ENCODE results near the gene GOLGA6L10.
"Not testable (repeated sequence)": the region's sequence is repeated elsewhere in the genome, so short reads cannot be mapped to it uniquely, and the experiment has no call there.

The GOLGA6L10 gene

DNA sequence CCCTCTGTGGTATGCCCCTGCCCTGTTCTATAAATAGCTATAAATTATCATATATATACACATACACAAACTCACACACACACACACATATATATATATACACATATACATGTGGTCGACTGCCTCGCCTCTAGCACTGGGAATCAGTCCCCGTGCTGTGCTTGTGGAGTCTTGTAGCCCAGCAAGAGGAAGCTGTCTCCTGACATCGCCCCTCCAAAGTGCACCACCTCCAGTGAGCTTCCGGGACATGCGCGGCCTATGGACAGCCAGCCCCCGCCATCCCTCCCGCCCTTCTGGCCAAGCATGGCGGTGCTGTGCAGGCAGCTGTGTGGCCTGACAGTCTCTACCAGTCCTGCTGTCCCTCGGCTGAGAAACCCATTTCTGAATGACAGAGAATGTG, 11.2 kb downstream of the GOLGA6L10 start:
- H3K27ac ChIP-seq; H3K4me3 ChIP-seq; H3K27me3 ChIP-seq; H3K9me3 ChIP-seq (replicated peaks in 1 of 11); H3K36me3 ChIP-seq; H3K4me2 ChIP-seq; H4K20me1 ChIP-seq; H3K9ac ChIP-seq: not testable (repeated sequence)
- H3K4me1 ChIP-seq, result peaks cover 9 to 30% (median 16%) of the 10 kb centered on the region in 10 experiments; a peak in 17 of 20 replicates

DNA sequence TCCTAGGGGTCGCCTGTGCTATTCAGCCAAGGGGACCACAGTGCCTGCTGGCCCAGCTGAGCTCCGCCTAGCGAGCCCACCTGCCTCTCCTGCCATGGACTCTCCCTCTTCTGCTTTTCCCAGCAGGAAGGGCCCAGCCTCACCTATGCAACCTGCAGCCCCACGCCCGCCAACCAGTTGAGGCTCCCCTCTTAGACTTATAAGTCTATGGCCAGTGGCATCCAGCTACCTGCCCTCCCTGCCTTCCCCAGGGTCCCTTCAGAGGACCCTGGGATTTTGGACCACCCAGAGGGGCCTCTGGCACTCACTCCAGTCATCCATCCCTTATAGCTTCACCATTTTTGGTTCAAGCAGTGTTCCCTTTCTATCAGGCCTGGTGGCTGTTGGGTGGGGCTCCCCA, 12.2 kb downstream of the GOLGA6L10 start:
- not testable (repeated sequence) for H4K20me1 ChIP-seq
- peaks cover 12 to 40% (median 26%) of the 10 kb centered on the region in 10 experiments; a peak in 17 of 20 replicates for H3K4me1 ChIP-seq

DNA sequence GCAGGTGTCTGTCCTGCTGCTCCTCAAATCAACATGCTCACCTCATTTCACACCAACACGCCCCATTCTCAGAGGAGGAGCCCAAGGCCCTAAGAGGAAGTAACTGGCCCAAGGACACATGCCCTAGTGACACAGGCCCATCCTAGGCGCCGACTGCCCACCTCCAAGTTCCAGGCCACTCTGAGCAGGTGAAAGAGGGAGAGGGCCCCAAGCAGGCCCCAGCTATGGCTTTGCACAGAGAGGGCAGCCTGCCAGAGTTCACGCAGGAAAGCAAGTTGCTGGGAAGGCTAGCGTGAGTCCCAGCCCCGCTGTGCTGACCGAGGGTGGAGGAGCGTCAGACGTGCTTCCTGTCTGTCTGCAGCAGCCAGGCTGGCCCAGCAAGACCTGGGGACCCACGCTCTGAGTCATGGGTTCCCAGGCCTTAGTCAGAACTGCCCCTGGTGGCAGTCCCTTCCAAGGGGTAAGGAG, 13.1 kb downstream of the GOLGA6L10 start:
- H3K27me3 ChIP-seq; H3K4me3 ChIP-seq; H3K9me3 ChIP-seq (replicated peaks in 1 of 11); H3K27ac ChIP-seq; H4K20me1 ChIP-seq; H3K36me3 ChIP-seq; H3K9ac ChIP-seq: not testable (repeated sequence)
- Histone ChIP-seq H3K4me2 (peak overlapping the region in 6 of 11 experiments; percentile 12 to 48 (median 28); a peak in 6 of 22 replicates), H3K4me1 (peaks cover 12 to 46% (median 29%) of the 10 kb centered on the region in 10 experiments; a peak in 17 of 20 replicates)

More for the DNA sequence above, 12.2 kb downstream of the GOLGA6L10 start:
- not testable (repeated sequence) for H3K9me3 ChIP-seq (replicated peaks in 1 of 11); H3K9ac ChIP-seq; H3K4me3 ChIP-seq; H3K27ac ChIP-seq; H3K4me2 ChIP-seq; H3K27me3 ChIP-seq; H3K36me3 ChIP-seq

DNA sequence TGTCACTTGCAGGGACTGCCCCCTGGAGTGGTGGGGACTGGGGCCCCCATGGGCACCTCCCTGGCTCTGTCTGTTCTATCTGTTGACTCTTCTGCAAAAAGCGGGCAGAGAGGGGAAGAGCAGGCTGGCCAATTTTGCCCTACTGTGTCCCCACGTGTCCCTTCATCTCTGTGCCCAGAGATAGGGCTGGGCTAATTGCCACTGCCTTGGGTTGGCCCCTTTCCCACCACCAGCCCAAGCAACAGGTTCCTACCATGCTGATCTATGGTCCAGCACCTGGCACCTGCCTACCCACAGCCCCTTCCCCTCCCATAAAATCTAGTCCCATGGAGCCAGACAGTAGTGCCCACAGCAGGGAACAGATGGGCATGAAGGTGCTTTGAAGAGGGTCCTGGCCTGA, 14.3 kb downstream of the GOLGA6L10 start:
- Histone ChIP-seq H3K4me2 (peak overlapping the region in 1 of 11 experiments; percentile 20; a peak in 1 of 22 replicates), H3K4me1 (peaks cover 12 to 46% (median 29%) of the 10 kb centered on the region in 10 experiments; a peak in 17 of 20 replicates)
- not testable (repeated sequence) for H3K36me3 ChIP-seq; H3K9ac ChIP-seq; H3K27me3 ChIP-seq; H4K20me1 ChIP-seq; H3K27ac ChIP-seq; H3K4me3 ChIP-seq; H3K9me3 ChIP-seq (replicated peaks in 1 of 11)

DNA sequence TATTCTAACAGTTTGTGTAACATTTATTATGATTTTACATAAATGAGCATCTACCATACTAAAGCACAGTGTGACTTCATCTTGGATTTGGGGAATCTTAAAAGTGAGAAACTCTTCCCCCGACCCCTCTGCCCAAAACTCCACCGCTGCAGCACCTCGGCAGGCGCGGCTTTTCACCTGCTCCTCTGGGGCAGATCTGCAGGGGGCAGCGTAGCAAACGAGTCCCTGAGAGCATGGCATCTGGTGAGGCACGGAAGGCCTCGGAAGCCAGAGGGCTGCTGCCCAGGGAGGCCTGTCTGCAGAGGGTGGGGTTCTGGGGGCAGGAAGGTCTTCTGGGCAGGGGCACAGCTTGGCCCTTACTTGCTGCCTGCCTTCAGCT, 14.7 kb downstream of the GOLGA6L10 start:
- Histone ChIP-seq H3K4me1 (peaks cover 12 to 46% (median 29%) of the 10 kb centered on the region in 10 experiments; a peak in 17 of 20 replicates), H3K4me2 (peak overlapping the region in 4 of 11 experiments; percentile 75 to 78 (median 77); a peak in 3 of 22 replicates)
- not testable (repeated sequence) for H4K20me1 ChIP-seq; H3K4me3 ChIP-seq; H3K9me3 ChIP-seq (replicated peaks in 1 of 11); H3K27me3 ChIP-seq; H3K27ac ChIP-seq; H3K36me3 ChIP-seq; H3K9ac ChIP-seq

DNA sequence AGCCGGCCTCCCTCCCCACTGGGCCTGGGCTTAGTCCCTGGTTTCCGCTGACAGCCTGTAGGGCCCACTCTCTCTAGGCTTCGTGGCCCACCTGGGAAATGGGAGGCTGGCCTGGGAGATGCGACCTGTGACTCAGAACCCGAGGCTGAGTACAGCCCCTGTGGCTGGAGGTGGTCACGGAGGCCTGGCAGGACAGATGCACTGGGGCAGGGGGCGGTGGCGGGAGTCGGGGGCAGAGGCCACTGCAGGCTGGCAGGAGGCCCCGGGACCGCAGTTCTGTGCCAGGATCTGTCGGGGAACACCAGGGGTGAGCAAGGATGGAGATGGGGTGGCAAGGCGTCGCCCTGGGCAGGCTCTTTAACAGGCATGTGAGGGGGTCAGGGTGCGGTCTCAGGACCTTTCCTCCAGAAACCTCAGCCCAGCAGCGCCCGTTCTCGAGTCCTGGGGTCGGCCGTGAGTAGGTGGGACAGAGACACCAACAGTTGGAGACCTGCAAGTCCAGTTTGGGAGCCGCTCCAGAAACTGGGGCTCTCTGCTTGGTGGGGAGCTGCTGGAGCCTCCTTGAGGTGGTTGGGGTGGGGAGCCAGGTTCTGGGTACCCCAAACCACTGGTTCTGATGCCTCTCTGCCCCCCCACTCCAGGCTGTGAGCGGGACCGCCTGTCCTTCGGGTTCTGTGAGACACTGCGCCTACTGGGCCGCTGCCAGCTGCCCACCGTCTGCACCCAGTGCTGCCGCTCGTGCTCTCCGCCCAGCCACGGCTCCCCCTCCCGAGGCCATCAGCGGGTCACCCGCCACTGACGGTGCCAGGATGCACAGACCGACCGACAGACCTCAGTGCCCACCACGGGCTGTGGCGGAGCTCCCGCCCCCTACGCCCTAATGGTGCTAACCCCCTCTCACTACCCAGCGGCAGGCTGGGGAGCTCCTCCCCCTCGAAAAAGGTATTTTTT, 15.4 kb downstream of the GOLGA6L10 start:
- not testable (repeated sequence) for H3K4me3 ChIP-seq; H3K9me3 ChIP-seq (replicated peaks in 1 of 11); H4K20me1 ChIP-seq; H3K36me3 ChIP-seq; H3K27me3 ChIP-seq
- H3K4me2 ChIP-seq, result peak overlapping the region; percentile 11 to 78 (median 70); a peak in 19 of 22 replicates
- H3K27ac ChIP-seq, result peak overlapping the region in 8 of 11 experiments; percentile 43 to 69 (median 58); a peak in 13 of 22 replicates
- H3K4me1 ChIP-seq, result peaks cover 12 to 46% (median 29%) of the 10 kb centered on the region in 10 experiments; a peak in 17 of 20 replicates
- H3K9ac ChIP-seq, result peak overlapping the region in 5 of 11 experiments; percentile 34 to 60 (median 48); a peak in 8 of 22 replicates

DNA sequence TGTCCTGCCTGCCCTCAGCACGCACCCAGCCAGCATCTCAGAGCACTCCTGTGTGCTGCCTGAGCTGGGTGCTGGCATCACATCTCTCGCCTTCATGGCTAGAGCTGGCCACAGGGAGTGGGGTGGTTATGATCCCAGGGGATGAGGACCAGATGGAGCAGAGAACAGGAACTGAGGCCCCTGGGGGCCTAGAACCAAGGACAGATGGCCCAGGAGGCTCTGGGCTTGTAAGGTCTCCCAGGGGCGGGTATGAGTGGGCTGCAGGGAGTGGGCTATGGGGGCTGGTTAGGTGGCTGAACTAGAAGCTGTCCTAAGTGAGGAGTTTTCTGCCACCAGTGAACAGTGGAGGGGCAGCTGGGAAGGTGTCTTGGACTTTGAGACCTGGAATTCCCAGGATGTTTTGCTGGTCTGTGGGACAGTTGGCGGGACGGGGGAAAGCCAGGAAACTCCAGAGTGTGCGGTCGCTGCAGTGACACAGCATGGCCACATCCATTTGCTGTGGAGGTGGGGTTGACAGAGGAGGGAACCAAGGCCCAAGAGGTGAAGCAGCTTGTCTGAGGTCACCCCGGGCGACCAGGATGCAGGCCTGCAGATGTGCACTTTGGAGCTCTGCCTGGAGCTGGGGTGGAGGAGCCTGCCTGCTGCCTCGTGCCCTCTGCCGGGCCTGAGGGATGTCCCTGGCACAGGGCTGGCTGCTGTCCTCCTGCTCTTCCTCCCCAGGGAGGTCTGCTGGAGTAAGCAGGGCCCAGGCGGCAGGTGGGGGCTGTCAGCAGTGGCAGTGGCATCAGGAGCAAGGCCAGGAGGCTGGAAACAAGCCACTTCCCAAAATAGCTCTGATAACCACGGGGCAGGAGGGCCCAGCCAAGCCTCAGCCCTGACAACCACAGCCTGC, 16.3 kb downstream of the GOLGA6L10 start:
- H3K9me3 ChIP-seq (replicated peaks in 1 of 11); H3K36me3 ChIP-seq; H4K20me1 ChIP-seq; H3K4me3 ChIP-seq; H3K27me3 ChIP-seq: not testable (repeated sequence)
- peak overlapping the region in 5 of 11 experiments; percentile 22 to 60 (median 48); a peak in 7 of 22 replicates for H3K9ac ChIP-seq
- peak overlapping the region in 6 of 11 experiments; percentile 47 to 69 (median 62); a peak in 11 of 22 replicates for H3K27ac ChIP-seq
- H3K4me2 ChIP-seq, result peak overlapping the region; percentile 11 to 78 (median 70); a peak in 19 of 22 replicates
- H3K4me1 ChIP-seq, result peaks cover 12 to 46% (median 29%) of the 10 kb centered on the region in 10 experiments; a peak in 17 of 20 replicates

DNA sequence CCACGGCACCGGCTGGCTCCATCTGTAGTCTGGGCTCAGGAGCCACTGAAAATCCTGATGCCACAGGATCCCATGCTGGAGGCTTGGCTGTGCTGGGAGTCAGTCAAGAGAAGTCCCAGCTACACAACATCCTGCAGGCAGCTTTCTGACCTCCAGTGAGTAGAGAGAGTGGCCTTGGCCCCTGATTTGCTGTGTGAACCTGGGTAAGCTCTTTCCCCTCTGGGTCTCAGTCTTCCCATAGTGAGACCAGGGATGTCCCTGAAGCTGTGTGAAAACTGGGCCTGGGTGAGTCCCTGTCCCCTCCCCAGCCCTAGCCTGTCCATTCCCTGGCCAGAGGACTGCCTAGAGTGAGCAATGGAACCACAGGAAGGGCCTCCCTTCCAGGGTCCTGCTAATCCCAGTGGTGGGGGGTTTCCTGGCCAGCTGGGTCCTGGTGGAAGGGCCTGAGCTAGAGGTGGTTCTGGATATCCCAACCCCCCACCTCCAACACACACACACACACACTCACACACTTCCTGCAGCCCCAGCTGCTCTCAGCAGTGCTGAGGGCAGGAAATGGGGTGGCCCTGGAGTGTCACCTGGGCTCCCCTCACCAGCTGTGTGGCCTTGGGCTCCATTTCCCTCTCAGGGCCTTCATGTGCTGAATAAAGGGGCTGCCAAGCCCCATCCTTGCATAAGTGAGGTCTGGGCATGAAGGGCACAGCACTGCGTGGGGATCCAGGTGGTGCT, 17.5 kb downstream of the GOLGA6L10 start:
- not testable (repeated sequence) for H3K36me3 ChIP-seq; H3K9me3 ChIP-seq (replicated peaks in 1 of 11); H4K20me1 ChIP-seq; H3K4me3 ChIP-seq; H3K27me3 ChIP-seq; H3K9ac ChIP-seq
- Histone ChIP-seq H3K4me1 (peaks cover 12 to 46% (median 29%) of the 10 kb centered on the region in 10 experiments; a peak in 17 of 20 replicates), H3K4me2 (peak overlapping the region in 8 of 11 experiments; percentile 63 to 78 (median 76); a peak in 12 of 22 replicates), H3K27ac (peak overlapping the region in 3 of 11 experiments; percentile 38 to 69 (median 62); a peak in 4 of 22 replicates)

DNA sequence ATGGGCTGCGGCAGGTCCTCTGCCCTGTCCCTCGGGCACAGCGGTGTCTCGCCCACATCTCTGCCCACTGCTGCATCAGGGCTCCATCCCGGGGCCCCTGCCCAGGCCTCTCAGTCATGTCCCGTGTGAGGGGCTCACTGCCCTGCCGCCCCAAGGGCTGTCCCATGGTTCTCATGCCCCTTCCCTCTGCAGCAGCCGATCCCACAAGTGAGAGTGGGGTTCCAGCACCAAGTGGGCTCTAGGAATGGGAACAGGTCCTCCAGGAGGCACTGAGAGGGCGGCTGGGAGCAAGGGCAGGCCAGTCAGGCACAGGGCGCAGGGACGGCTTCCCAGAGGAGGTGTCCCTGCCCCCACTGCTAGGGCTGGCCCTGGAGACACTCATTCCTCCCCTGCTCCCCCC, 18.4 kb downstream of the GOLGA6L10 start:
- peaks cover 6 to 43% (median 26%) of the 10 kb centered on the region in 10 experiments; a peak in 17 of 20 replicates for H3K4me1 ChIP-seq
- H3K27ac ChIP-seq; H3K4me2 ChIP-seq; H3K9ac ChIP-seq; H3K27me3 ChIP-seq; H3K9me3 ChIP-seq (replicated peaks in 1 of 11); H3K4me3 ChIP-seq; H3K36me3 ChIP-seq; H4K20me1 ChIP-seq: not testable (repeated sequence)

DNA sequence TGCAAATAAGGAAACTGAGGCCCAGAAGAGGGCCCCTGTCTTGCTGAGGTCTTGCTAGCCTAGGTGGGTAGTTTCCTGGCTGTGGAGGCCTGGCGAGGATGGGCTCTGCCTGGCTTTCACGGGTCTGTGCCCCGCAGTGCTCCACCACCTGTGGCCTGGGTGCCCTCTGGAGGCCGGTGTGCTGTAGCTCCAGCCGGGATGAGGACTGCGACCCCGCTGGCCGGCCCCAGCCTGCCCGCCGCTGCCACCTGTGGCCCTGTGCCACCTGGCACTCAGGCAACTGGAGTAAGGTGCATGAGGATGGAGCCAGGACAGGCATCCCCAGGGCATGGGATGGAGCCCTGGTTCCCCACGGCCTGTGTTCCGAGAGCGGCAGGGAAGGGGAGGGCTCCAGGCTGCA, 20.2 kb downstream of the GOLGA6L10 start:
- not testable (repeated sequence) for H3K27ac ChIP-seq; H3K27me3 ChIP-seq; H4K20me1 ChIP-seq; H3K4me2 ChIP-seq; H3K9me3 ChIP-seq (replicated peaks in 1 of 11); H3K4me3 ChIP-seq; H3K36me3 ChIP-seq; H3K9ac ChIP-seq
- H3K4me1 ChIP-seq, result peaks cover 5 to 28% (median 20%) of the 10 kb centered on the region in 10 experiments; a peak in 17 of 20 replicates

DNA sequence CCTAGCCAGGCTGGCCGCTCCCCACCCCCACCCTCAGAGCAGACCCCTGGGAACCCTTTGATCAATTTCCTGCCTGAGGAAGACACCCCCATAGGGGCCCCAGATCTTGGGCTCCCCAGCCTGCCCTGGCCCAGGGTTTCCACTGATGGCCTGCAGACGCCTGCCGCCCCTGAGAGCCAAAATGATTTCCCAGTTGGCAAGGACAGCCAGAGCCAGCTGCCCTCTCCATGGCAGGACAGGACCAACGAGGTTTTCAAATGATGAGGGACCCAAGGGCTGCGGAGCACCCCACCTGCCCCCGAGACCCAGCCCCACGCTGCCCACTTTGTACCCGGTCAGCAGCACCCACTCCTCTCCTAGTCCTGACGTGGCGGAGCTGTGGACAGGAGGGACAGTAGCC, 21.9 kb downstream of the GOLGA6L10 start:
- H3K4me2 ChIP-seq; H3K4me3 ChIP-seq; H4K20me1 ChIP-seq; H3K27me3 ChIP-seq; H3K9ac ChIP-seq; H3K27ac ChIP-seq; H3K36me3 ChIP-seq; H3K9me3 ChIP-seq (replicated peaks in 1 of 11): not testable (repeated sequence)
- peaks cover 0 to 11% (median 3%) of the 10 kb centered on the region in 10 experiments; a peak in 15 of 20 replicates for H3K4me1 ChIP-seq

DNA sequence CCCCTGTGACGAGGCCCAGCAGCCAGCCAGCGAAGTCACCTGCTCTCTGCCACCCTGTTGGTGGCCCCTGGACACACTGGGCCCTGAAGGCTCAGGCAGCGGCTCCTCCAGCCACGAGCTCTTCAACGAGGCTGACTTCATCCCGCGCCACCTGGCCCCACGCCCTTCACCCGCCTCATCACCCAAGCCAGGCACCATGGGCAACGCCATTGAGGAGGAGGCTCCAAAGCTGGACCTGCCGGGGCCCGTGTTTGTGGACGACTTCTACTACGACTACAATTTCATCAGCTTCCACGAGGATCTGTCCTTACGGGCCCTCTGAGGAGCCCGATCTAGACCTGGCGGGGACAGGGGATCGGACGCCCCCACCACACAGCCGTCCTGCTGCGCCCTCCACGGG, 22.4 kb downstream of the GOLGA6L10 start:
- H3K36me3 ChIP-seq; H3K27me3 ChIP-seq; H3K9ac ChIP-seq; H3K9me3 ChIP-seq (replicated peaks in 1 of 11); H3K27ac ChIP-seq; H3K4me3 ChIP-seq; H3K4me2 ChIP-seq; H3K4me1 ChIP-seq; H4K20me1 ChIP-seq: not testable (repeated sequence)
